ENCODE data around the gene EME1. TPM values are rescaled to one million over a fixed set of nuclear protein-coding genes. Genes with fewer than 3 reads are reported as not detected.

Gene EME1
- total and polyA plus RNA-seq, 9 donors = 0.46 to 1.4 (median 0.88) TPM

DNA sequence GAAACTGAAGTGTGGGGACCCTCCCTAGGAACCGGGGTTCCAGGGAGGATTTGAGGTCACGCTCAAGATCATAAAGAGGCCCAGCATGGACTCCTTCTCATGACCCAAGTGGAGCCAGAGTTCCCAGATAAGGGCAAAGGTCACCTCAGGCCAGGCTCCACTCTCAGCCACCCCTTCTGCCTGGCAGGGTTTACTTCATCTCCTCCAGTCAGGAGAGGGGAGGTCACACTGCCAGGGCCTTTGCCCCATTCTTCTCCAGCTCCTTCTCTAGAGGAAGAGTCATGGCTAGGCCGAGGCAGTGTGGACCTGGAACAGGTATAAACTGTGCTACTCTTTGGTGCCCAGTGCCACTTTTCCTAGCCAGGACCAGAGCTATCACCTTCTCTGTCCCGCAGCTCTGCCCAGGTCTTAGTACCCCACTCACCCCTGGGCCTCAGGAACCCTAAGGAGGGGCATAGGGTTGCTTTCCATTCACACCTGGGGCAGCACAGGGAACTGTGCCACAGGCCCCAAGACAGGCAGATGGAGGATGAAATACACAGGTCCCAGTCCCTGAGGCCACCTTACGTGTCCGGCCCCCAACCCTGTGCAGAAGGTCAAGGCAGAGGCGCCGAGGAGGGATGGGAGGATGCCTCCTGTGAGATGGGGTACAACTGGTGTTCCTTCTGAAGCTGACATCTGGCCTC lies 52.1 kb downstream of the EME1 start:
- no peaks in the 10 kb centered on the region for H3K27me3 ChIP-seq
- peak in 3 of 5 donors; percentile 21 to 30 (median 27) for DNase-seq
- peak overlapping the region; percentile 56 for H3K4me3 ChIP-seq
- H3K9me3 ChIP-seq = no peaks in the 10 kb centered on the region
- H3K36me3 ChIP-seq = no peaks in the 10 kb centered on the region
- intact Hi-C loops (cut with DNase I) = loop anchor here in 1 of 4 donors (5.0 kb wide), 1 partner anchor 42 kb away; the partner anchor contains the start of gene CHAD
- peak overlapping the region; percentile 56 to 85 for H3K27ac ChIP-seq
- TF ChIP-seq EP300 (IDR thresholded peaks at IDR 0.05) (no peak), POLR2A (IDR thresholded peaks at IDR 0.05) (no peak)
- TF ChIP-seq, protein P1, sequence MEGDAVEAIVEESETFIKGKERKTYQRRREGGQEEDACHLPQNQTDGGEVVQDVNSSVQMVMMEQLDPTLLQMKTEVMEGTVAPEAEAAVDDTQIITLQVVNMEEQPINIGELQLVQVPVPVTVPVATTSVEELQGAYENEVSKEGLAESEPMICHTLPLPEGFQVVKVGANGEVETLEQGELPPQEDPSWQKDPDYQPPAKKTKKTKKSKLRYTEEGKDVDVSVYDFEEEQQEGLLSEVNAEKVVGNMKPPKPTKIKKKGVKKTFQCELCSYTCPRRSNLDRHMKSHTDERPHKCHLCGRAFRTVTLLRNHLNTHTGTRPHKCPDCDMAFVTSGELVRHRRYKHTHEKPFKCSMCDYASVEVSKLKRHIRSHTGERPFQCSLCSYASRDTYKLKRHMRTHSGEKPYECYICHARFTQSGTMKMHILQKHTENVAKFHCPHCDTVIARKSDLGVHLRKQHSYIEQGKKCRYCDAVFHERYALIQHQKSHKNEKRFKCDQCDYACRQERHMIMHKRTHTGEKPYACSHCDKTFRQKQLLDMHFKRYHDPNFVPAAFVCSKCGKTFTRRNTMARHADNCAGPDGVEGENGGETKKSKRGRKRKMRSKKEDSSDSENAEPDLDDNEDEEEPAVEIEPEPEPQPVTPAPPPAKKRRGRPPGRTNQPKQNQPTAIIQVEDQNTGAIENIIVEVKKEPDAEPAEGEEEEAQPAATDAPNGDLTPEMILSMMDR (IDR thresholded peaks at IDR 0.05) = no peak
- WGBS, 3 donors = 58 to 65% (median 64%) methylated on average over 8 of the region's 8 CpGs
- H3K4me1 ChIP-seq (ENCODE audit: insufficient read depth) = peaks cover 21% of the 10 kb centered on the region

DNA sequence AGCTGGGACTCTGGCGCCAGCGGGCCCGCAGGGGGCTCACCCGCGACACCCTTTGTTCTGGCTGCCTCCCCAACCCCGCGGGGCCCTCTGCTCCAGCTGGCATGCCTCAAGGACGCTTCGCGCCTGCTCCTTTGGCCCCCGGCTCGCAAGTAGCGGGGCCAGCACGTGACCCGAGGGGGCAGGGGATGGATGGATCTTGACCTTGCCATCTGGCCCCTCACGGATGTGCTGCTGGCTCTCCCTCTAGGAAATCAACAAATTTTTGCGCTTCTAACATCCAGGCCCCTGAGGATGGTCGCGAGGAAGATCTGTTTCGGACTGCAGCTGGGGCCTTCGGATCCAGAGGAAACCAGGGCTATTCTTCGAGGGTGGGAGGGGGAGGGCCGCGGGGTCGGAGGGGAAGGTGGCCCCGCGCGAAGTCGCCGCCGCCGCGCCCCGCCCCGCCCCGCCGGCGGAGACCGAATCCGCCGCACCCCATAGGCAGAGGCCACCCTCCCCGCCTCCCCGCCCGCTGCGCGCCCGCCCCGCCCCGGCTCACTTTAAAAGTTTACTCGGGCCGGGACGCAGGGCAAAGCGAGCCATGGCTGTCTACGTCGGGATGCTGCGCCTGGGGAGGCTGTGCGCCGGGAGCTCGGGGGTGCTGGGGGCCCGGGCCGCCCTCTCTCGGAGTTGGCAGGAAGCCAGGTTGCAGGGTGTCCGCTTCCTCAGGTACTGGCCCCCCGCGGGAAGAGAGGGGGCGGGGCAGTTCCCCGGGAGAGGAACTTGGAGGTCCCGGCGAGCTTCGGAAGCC lies 52.8 kb downstream of the EME1 start, which contains the start of gene ACSF2:
TSS of gene ACSF2 (plus strand) at position 537 of the 790 bp plus-strand sequence. CDS start at position 581, 44 bp downstream.
- intact Hi-C loops (cut with DNase I) = loop anchor here in 1 of 4 donors (5.0 kb wide), 1 partner anchor 41 kb away; the partner anchor contains the start of gene CHAD
- TF ChIP-seq, protein P1 (IDR thresholded peaks at IDR 0.05) = no peak
- no peak for TF ChIP-seq EP300 (IDR thresholded peaks at IDR 0.05)
- no peak for TF ChIP-seq POLR2A (IDR thresholded peaks at IDR 0.05)
- Histone ChIP-seq H3K36me3 (no peaks in the 10 kb centered on the region), H3K9me3 (no peaks in the 10 kb centered on the region), H3K4me3 (peak within 1 kb of the TSS; percentile 56), H3K27ac (peak within 1 kb of the TSS; percentile 56 to 85), H3K27me3 (no peaks in the 10 kb centered on the region), H3K4me1 (ENCODE audit: insufficient read depth) (peaks cover 21% of the 10 kb centered on the region)
- WGBS, 3 donors = 1% methylated on average over 30 to 70 of the region's 70 CpGs
- peak; percentile 73 to 82 (median 77) for DNase-seq

DNA sequence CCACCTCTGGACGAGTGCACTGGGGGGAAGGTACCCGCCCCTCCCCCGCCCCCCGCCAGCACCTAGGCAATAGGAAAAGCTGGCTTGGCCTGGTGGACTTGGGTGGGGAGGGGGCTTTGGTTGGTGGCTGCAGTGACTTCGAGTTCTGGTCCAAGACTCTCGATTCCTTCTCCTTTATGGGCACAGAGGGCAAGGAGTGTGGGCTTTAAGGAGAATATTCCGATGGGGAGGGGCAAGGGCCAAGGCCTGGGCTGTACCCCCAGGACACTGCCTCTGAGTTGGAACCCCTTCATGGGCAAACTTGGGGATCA lies 53.4 kb downstream of the EME1 start:
- peaks cover 21% of the 10 kb centered on the region for H3K4me1 ChIP-seq (ENCODE audit: insufficient read depth)

More for the DNA sequence above, 53.4 kb downstream of the EME1 start:
- no peaks in the 10 kb centered on the region for H3K9me3 ChIP-seq
- DNase-seq = no peak
- peak overlapping the region; percentile 56 to 85 for H3K27ac ChIP-seq
- intact Hi-C loops (cut with DNase I) = loop anchor here in 1 of 4 donors (5.0 kb wide), 1 partner anchor 41 kb away; the partner anchor contains the start of gene CHAD
- no peaks in the 10 kb centered on the region for H3K27me3 ChIP-seq
- peak overlapping the region; percentile 56 for H3K4me3 ChIP-seq
- TF ChIP-seq, protein P1 (IDR thresholded peaks at IDR 0.05) = no peak
- TF ChIP-seq POLR2A (IDR thresholded peaks at IDR 0.05) = no peak
- TF ChIP-seq EP300 (IDR thresholded peaks at IDR 0.05) = no peak
- 0 to 1% (median 0%) methylated on average over 5 to 7 of the region's 7 CpGs for WGBS, 3 donors
- H3K36me3 ChIP-seq = no peaks in the 10 kb centered on the region

All from ovary (tissue), 9 donors.